Spleen (tissue), 7 donors: ENCODE measurements around the gene LPP.

Experiments
- CTCF ChIP-seq, 11 experiments: fragments of 200-600 bp in 7 of 11; fragments of 450-650 bp in 4 of 11; sonication (generic) in 4 of 11; IDR thresholded peaks in 8 of 11; conservative IDR thresholded peaks in 3 of 11; 1 replicate in 7 of 11; 2 replicates in 4 of 11; pipeline versions ENCODE4 v1.4.0 to v1.8.0; 2016 to 2021; ENCODE audit warnings: antibody characterized with exemption in 11 of 11, inconsistent platforms in 4 of 11, mild to moderate bottlenecking in 1 of 11
- POLR2A ChIP-seq, 3 donors: fragments of 450-650 bp; IDR thresholded peaks; one replicate each; pipeline ENCODE4 v1.5.1; 2017; ENCODE audit warnings: antibody characterized with exemption in 3 of 3, mild to moderate bottlenecking in 1 of 3
- POLR2AphosphoS5 ChIP-seq, 3 donors: sonication (generic); formaldehyde crosslinking; IDR thresholded peaks; one replicate each; pipeline ENCODE4 v1.5.1; 2017; ENCODE audit warnings: antibody characterized with exemption in 3 of 3
- donor health status: DM: no; HTN: no; CAD: no; lungs with moderate emphysema.
- donor health status: DM: no; HTN: no; CAD: no.
- donor health status: DM: no; HTN: no; CAD: no.

- TF ChIP-seq CTCF (IDR thresholded peaks at IDR 0.05 in 8 of 11, conservative IDR thresholded peaks at IDR 0.05 in 3 of 11): no peak
- TF ChIP-seq POLR2A (IDR thresholded peaks at IDR 0.05): no peak
- no peak for TF ChIP-seq POLR2AphosphoS5 (IDR thresholded peaks at IDR 0.05)
Measured at GRCh38 chr3:188712991-188713390, 559.0 kb downstream of the LPP start.
